ENCODE measurements around the gene PSMA6. TPM values are rescaled to one million over a fixed set of nuclear protein-coding genes. Genes with fewer than 3 reads are reported as not detected.
A peak's percentile ranks its signal among the peaks of the same experiment; 100 is the strongest.

PSMA6 gene
- total RNA-seq, 4 donors from 2014 or later = 73.6 to 136 (median 116) TPM

DNA sequence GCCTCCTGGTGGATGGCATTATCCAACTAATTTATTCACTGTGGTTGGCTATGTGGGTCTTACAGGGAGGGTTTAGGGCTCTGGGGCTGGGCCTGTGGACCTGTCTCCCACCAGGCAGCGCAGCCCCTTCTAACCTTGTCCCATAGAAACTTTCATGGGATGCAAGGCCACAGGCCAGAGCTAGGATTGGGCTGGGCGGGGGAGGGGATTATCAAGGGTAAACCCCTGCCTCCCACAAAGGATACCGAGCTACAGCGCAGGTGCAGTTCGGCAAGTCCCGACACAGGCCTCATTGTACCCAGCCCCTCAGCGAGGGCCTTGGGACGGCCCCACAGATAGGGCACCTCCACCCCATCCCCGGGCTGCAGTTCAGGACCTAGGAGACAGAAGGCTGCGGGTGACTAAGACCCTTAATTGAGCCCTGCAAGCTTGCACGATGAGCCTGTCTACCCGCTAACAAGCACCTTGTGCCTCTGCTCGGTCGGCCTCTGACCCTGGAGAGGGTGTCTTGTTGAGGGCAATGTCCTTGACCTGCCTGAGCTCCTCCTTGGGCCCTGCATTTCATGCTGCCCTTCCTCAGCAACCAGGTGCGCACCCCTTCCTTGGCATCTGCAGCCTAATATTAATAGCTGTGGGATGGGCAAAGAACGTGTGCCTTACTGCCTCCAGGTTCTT lies 46.7 kb downstream of the PSMA6 start:
- H3K27me3 ChIP-seq = no peaks in the 10 kb centered on the region
- H3K36me3 ChIP-seq = no peaks in the 10 kb centered on the region
- peak in 1 of 3 donors; percentile 45 for DNase-seq
- TF ChIP-seq, protein P1, sequence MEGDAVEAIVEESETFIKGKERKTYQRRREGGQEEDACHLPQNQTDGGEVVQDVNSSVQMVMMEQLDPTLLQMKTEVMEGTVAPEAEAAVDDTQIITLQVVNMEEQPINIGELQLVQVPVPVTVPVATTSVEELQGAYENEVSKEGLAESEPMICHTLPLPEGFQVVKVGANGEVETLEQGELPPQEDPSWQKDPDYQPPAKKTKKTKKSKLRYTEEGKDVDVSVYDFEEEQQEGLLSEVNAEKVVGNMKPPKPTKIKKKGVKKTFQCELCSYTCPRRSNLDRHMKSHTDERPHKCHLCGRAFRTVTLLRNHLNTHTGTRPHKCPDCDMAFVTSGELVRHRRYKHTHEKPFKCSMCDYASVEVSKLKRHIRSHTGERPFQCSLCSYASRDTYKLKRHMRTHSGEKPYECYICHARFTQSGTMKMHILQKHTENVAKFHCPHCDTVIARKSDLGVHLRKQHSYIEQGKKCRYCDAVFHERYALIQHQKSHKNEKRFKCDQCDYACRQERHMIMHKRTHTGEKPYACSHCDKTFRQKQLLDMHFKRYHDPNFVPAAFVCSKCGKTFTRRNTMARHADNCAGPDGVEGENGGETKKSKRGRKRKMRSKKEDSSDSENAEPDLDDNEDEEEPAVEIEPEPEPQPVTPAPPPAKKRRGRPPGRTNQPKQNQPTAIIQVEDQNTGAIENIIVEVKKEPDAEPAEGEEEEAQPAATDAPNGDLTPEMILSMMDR (IDR thresholded peaks at IDR 0.05) = no peak
- no peak for TF ChIP-seq POLR2A (IDR thresholded peaks at IDR 0.05)
- no peaks in the 10 kb centered on the region for H3K9me3 ChIP-seq
- peaks cover 0 to 87% (median 23%) of the 10 kb centered on the region in 4 donors for H3K4me1 ChIP-seq
- no peak overlapping the region for H3K4me3 ChIP-seq
- H3K27ac ChIP-seq = peak overlapping the region in 2 of 4 donors; percentile 70 to 72

DNA sequence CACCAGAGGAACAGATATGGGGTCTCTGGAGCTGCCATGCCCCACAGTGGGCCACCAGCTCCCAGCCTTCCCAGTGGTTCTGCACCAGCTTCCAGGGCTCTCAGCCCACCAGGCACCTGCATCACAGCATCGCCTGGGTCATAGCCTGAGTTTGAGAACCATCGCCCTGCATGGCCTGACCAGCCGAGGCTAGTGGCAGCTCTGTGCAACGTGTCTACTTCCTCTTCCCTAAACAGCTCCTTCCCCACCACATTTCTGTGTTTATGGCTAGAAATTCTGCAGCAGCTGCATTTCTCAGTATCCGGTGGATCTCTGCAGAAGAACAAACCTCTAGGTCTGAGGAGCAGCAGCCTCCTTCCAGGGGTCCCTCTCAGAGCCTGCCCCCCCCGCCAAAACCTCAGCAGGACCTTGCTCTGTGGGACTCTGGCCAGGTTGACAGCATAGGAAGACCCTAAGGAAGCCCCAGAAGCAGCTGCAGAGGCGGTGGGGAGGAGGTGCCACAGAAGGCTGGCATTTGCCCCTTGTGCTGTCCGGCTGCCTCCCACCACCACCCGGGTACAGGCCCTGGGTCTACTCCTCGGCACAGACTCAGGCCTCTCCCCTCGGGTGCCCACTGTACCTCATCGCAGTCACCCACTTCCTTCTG lies 47.7 kb downstream of the PSMA6 start:
- H3K4me1 ChIP-seq = peaks cover 0 to 86% (median 21%) of the 10 kb centered on the region in 4 donors
- H3K9me3 ChIP-seq = no peaks in the 10 kb centered on the region
- H3K36me3 ChIP-seq = no peaks in the 10 kb centered on the region
- peak overlapping the region; percentile 35 to 72 (median 59) for H3K27ac ChIP-seq
- TF ChIP-seq, protein P1 (IDR thresholded peaks at IDR 0.05) = no peak
- TF ChIP-seq POLR2A (IDR thresholded peaks at IDR 0.05) = no peak
- H3K27me3 ChIP-seq = no peaks in the 10 kb centered on the region
- H3K4me3 ChIP-seq = no peak overlapping the region
- peak in 2 of 3 donors; percentile 36 to 56 for DNase-seq

DNA sequence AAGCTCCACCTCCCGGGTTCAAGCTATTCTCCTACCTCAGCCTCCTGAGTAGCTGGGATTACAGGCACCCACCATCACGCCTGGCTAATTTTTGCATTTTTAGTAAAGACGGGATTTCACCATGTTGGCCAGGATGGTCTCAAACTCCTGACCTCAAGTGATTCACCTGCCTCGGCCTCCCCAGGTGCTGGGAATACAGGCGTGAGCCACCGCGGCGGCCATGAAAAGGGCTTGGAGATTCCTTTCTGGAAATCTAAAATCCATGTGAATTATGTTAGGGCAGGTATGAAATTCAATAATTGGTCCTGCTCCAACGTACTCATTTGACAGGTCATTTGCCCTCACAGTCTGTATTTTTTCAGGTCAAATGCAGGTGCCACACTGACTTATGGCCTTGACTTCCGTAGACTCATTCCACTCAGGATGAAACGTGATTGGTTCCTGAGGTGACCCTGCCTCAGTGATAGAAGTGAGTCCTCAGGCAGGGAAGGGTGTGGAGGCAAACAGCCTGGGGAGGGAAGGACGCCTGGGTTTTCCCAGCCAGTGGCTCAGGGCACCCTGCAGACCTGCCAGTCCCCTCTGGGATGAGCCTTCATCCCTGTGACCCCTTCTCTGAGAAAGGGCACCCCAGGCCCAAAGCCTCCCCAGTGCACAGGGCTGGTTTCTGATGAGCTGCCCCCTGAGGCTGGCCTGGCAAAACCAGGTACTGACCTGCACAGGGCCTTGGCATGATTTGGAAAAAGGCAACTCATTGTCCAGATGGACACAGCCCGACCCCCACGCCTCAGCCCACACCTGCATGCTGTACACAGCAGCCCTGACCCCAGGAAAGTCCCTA lies 48.7 kb downstream of the PSMA6 start:
- Histone ChIP-seq H3K27ac (peak overlapping the region; percentile 72 to 95 (median 88)), H3K4me3 (peak overlapping the region in 1 of 4 donors; percentile 21), H3K36me3 (no peaks in the 10 kb centered on the region), H3K9me3 (no peaks in the 10 kb centered on the region), H3K27me3 (no peaks in the 10 kb centered on the region), H3K4me1 (peaks cover 0 to 77% (median 19%) of the 10 kb centered on the region in 4 donors)
- TF ChIP-seq, protein P1 (IDR thresholded peaks at IDR 0.05) = no peak
- no peak for TF ChIP-seq POLR2A (IDR thresholded peaks at IDR 0.05)
- peak in 1 of 3 donors; percentile 46 for DNase-seq

DNA sequence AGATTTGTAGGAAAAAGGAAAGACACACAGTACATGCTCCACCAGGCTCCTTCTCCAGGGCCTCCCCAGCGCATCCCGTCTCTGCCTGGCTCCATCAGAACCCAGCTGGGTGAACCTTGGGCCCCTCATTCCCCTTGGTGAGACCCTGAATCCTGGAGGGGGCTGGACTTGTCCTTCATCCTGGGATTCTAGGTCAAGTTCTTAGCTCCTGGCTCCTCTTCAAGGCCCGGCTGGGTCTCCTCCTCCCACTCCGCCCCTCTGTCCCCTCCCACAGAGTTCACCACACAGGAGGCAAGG lies 49.2 kb downstream of the PSMA6 start:
- TF ChIP-seq, protein P1 (IDR thresholded peaks at IDR 0.05) = no peak
- TF ChIP-seq POLR2A (IDR thresholded peaks at IDR 0.05) = no peak
- Histone ChIP-seq H3K9me3 (no peaks in the 10 kb centered on the region), H3K36me3 (no peaks in the 10 kb centered on the region), H3K27me3 (no peaks in the 10 kb centered on the region), H3K4me1 (peaks cover 0 to 74% (median 19%) of the 10 kb centered on the region in 4 donors), H3K27ac (peak overlapping the region; percentile 72 to 95 (median 88)), H3K4me3 (peak overlapping the region in 1 of 4 donors; percentile 21)
- DNase-seq = no peak

DNA sequence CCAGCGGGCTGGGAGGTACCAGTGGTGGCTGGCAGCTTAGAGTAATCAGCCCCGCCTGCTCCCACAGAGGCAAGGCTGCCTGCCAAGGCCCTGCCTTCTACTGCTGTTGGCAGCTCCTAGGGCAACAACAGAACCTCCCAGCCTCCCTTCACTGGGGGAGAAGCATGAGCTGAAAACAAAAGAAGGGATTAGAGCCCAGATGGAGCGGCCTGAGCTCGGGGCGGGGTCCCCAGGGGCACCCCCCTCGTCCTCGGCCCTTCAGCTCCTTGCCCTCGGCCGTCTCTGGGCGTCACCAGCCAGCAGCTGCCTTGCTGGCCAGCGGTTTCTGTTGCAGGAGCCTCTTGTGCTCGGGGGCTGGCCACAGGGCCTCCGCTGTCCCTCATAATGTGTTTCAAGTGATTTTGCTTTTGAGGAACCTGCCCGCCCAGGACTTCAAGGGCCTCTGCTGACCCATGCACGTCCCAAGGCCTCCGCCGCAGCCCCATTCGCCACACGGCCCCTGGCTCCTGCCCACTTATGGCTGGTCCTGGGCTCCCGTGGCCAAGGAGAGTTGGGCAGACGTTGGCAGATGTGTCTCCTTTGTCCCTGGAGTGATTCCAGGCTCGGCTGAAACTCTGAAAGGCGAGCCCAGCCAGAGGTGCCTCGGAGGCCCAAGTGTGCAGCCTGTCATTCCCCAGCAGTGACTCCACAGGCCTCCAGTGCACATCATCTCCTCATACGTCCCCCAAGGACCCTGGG lies 49.7 kb downstream of the PSMA6 start:
- TF ChIP-seq, protein P1 (IDR thresholded peaks at IDR 0.05) = peak in 1 of 6 experiments; percentile 12
- peak; percentile 75 to 98 for TF ChIP-seq POLR2A (IDR thresholded peaks at IDR 0.05)
- Histone ChIP-seq H3K27me3 (no peaks in the 10 kb centered on the region), H3K4me3 (peak overlapping the region in 2 of 4 donors; percentile 31 to 39), H3K27ac (peak overlapping the region; percentile 72 to 95 (median 88)), H3K36me3 (no peaks in the 10 kb centered on the region), H3K9me3 (no peaks in the 10 kb centered on the region), H3K4me1 (peaks cover 0 to 71% (median 18%) of the 10 kb centered on the region in 4 donors)
- peak; percentile 60 to 96 (median 96) for DNase-seq

Data from Peyer's patch (tissue), 4 donors.